Ureter (tissue), 1 donor: ENCODE measurements around the gene TAS2R39. TPM values are rescaled to one million over a fixed set of nuclear protein-coding genes. Genes with fewer than 3 reads are reported as not detected.

Source experiments
- DNase-seq: peaks from one replicate; pipeline ENCODE4 v3.0.0-alpha.2; 2020; ENCODE audit warnings: low spot score
- total RNA-seq: library from RNA; stranded (reverse); gene quantifications from one replicate; pipeline ENCODE4 v1.2.4, GENCODE V29; 2023
- donor health status: DM: yes; HTN: yes; CAD: no.

TAS2R39 gene
- total RNA-seq, 1 donor from 2014 or later = not detected

GRCh38 chr7:143216151-143216550, 32.9 kb downstream of the TAS2R39 start:
- no peak for DNase-seq

GRCh38 chr7:143216686-143217085, 33.5 kb downstream of the TAS2R39 start:
- no peak for DNase-seq

DNA sequence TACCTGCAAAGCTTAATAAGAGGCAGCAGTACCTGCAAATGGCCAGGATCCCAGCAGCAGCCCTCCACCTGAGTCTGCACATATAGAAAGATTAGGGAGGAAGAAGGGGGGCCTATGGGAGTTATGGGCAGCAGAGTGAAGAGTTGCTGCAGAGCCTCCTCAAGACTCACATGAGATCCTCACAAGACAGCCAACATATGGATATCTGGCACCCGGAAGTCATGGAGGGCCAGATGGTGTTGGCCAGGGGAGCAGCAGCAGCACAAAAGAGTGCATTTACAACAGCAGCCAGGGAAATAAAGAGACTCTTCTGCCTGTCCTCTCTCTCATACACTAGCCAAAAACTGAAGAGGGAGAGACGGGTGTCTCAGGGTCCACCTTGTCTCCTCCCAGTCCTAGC, 34.6 kb downstream of the TAS2R39 start:
- no peak for DNase-seq

GRCh38 chr7:143221286-143221685, 38.1 kb downstream of the TAS2R39 start:
- DNase-seq = no peak

GRCh38 chr7:143221737-143222136, 38.5 kb downstream of the TAS2R39 start, which contains the start of gene TAS2R40:
Gene TAS2R40 (plus strand): TSS chr7:143222037. CDS start chr7:143222079, 42 bp downstream.
- no peak for DNase-seq

DNA sequence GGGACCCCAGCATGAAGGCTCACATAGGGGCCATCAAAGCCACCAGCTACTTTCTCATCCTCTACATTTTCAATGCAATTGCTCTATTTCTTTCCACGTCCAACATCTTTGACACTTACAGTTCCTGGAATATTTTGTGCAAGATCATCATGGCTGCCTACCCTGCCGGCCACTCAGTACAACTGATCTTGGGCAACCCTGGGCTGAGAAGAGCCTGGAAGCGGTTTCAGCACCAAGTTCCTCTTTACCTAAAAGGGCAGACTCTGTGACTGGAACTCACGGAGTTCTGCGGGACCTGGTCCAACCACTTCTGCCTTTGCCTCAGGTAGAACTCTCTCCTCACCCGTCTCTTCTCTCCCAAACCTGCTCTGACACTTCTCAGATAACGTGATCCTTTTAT, 39.6 kb downstream of the TAS2R39 start:
- DNase-seq = no peak

- DNase-seq = peak; percentile 74
Observed at GRCh38 chr7:143223784-143224183, 40.6 kb downstream of the TAS2R39 start.

DNA sequence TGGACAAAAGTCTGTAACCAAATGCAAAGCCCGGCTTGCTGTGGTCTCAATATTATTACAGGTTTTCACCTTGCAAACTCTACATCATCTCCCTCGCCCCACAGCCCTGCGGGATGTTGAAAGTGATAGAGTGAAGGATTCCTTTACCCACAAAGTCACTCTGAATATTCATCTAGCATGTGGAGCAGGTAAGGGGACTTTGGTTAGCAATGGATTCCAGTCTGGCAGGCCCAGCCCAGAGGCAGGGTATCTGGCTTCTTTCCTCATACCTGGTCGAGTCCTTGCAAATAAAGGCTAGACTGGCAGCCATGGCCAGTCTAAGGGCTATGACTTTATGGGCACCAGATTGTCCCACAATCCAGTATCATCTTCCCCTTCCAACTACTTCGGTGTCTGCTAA, 41.8 kb downstream of the TAS2R39 start:
- DNase-seq = no peak

DNA sequence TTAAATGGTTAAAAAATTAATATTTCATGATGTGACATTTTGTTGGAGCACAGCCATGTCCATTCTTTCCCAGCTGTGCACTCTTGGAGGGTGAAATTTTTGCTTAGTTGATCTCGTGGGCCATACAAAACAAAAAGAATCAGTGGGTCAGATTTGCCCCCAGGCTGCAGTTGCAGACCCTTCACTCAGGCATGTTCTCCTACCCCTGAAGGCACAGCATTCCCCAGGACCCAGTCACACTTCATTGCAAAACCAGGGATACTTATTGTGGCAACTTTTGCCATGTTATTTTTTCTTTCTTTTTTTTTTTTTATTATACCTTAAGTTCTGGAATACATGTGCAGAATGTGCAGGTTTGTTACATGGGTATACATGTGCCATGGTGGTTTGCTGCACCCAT, 44.6 kb downstream of the TAS2R39 start:
- no peak for DNase-seq

GRCh38 chr7:143229054-143229790, 46.0 kb downstream of the TAS2R39 start:
- DNase-seq = no peak

DNA sequence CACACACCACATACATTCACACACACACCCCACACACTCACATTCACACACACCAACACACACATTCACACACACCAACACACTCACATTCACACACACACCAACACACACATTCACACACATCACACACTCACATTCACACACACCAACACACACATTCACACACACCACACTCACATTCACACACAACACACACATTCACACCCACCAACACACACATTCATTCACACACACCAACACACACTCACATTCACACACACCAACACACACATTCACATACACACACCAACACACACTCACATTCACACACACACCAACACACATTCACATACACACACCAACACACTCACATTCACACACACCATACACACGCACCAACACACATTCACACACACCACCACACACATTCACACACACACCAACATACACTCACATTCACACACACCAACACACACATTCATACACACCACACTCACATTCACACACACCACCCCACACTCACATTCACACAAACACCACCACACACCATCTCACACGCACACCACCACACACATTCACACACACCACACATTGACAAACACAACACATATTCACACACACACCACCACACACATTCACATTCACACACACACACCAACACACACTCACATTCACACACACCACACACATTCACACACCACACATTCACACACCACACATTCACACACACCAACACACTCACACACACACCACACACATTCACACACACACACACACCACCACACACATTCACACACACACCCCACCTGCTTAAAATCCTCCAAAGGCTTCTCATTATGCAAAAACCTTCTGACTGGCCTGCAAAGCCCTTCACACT, 47.6 kb downstream of the TAS2R39 start:
- no peak for DNase-seq

Other genes starting within 250 kb of the TAS2R39 start
- gene TRPV5, start 249.7 kb upstream of the TAS2R39 start, total RNA-seq = not detected
- not detected for gene LLCFC1, start 243.9 kb upstream of the TAS2R39 start, total RNA-seq
- 1.3 TPM for gene KEL, start 221.1 kb upstream of the TAS2R39 start, total RNA-seq
- gene OR9A2, start 156.3 kb upstream of the TAS2R39 start, total RNA-seq = not detected
- gene OR6V1, start 131.1 kb upstream of the TAS2R39 start, total RNA-seq = not detected
- not detected for gene PIP, start 51.3 kb upstream of the TAS2R39 start, total RNA-seq
- not detected for gene TAS2R40, start 38.6 kb downstream of the TAS2R39 start, total RNA-seq
- 200 TPM for gene GSTK1, start 80.0 kb downstream of the TAS2R39 start, total RNA-seq
- gene TMEM139, start 101.5 kb downstream of the TAS2R39 start, total RNA-seq = 34.0 TPM
- gene CASP2, start 104.9 kb downstream of the TAS2R39 start, total RNA-seq = 42.3 TPM
- 0.31 TPM for gene CLCN1, start 132.7 kb downstream of the TAS2R39 start, total RNA-seq
- gene FAM131B, start 179.3 kb downstream of the TAS2R39 start, total RNA-seq = 0.57 TPM
- 169 TPM for gene ZYX, start 197.9 kb downstream of the TAS2R39 start, total RNA-seq
- 24.9 TPM for gene EPHA1, start 225.4 kb downstream of the TAS2R39 start, total RNA-seq